Aorta (tissue), 4 donors: ENCODE results near the gene SAE1. TPM values are rescaled to one million over a fixed set of nuclear protein-coding genes. Genes with fewer than 3 reads are reported as not detected.

Experiments used
- microRNA-seq, 2 donors: library from miRNA; unstranded; fragments of <30 nt; microRNA quantifications; one replicate each; pipeline ENCODE4 v1.2.0, GENCODE V29; 2020
- polyA plus RNA-seq, 2 donors: library from polyadenylated mRNA; stranded (reverse); fragments of 200-250 nt; gene quantifications; one replicate each; pipeline ENCODE4 v1.2.3, GENCODE V29; 2013
- total RNA-seq, 2 donors: library from RNA; stranded (reverse); fragmentation: NEBNext Ultra II Directional; extraction: Animal tissue kit (Norgen Biotek cat#: 25700); gene quantifications; one replicate each; pipeline ENCODE4 v1.2.1, GENCODE V29; 2021
- donor health status: healthy with polysubstance abuse.
- donor health status: Bipolar disorder and iron deficiency.
- donor health status: DM: no; HTN: no; CAD: no.
- donor health status: DM: yes; HTN: yes; CAD: no.

Gene SAE1
- total and polyA plus RNA-seq, 4 donors, result 44.5 to 64.9 (median 54.3) TPM

Small RNAs within 50 kb of the gene (microRNA-seq; reads per million reads assigned to microRNA genes)
- 0 reads per million in 2 donors for gene MIR3190
- 0 reads per million in 2 donors for gene MIR3191

Other genes with a start within 250 kb of the SAE1 start
- 1 to 10 TPM; 1.0 to 9.8 TPM for gene NPAS1, start 111.0 kb upstream of the SAE1 start, total RNA-seq
- 10 to 100 TPM in 1 of 2 donors, 1 to 10 TPM in 1; 2.3 to 11.1 TPM for gene NPAS1, start 111.0 kb upstream of the SAE1 start, polyA plus RNA-seq
- 10 to 100 TPM; 20.6 to 25.6 TPM for gene TMEM160, start 82.2 kb upstream of the SAE1 start, total RNA-seq
- 10 to 100 TPM in 1 of 2 donors, 1 to 10 TPM in 1; 2.5 to 17.8 TPM for gene TMEM160, start 82.2 kb upstream of the SAE1 start, polyA plus RNA-seq
- gene ZC3H4, start 17.1 kb upstream of the SAE1 start, total RNA-seq, result 10 to 100 TPM; 33.9 to 34.6 TPM
- 10 to 100 TPM in 1 of 2 donors, 1 to 10 TPM in 1; 5.7 to 10.4 TPM for gene ZC3H4, start 17.1 kb upstream of the SAE1 start, polyA plus RNA-seq
- gene BBC3, start 100.4 kb downstream of the SAE1 start, total RNA-seq, result 1 to 10 TPM; 8.0 to 8.6 TPM
- gene BBC3, start 100.4 kb downstream of the SAE1 start, polyA plus RNA-seq, result 1 to 10 TPM; 6.1 TPM
- gene CCDC9, start 125.7 kb downstream of the SAE1 start, total RNA-seq, result 10 to 100 TPM; 43.4 to 43.8 TPM
- gene CCDC9, start 125.7 kb downstream of the SAE1 start, polyA plus RNA-seq, result 10 to 100 TPM; 20.7 to 35.8 TPM
- gene INAFM1, start 144.1 kb downstream of the SAE1 start, total RNA-seq, result 10 to 100 TPM; 26.2 to 48.0 TPM
- gene INAFM1, start 144.1 kb downstream of the SAE1 start, polyA plus RNA-seq, result 10 to 100 TPM in 1 of 2 donors, 1 to 10 TPM in 1; 5.4 to 81.7 TPM
- gene C5AR1, start 179.0 kb downstream of the SAE1 start, total RNA-seq, result 10 to 100 TPM; 38.7 to 52.7 TPM
- gene C5AR1, start 179.0 kb downstream of the SAE1 start, polyA plus RNA-seq, result 10 to 100 TPM in 1 of 2 donors, 1 to 10 TPM in 1; 7.9 to 12.5 TPM
- gene C5AR2, start 201.3 kb downstream of the SAE1 start, total RNA-seq, result 10 to 100 TPM in 1 of 2 donors, 1 to 10 TPM in 1; 8.0 to 13.6 TPM
- gene C5AR2, start 201.3 kb downstream of the SAE1 start, polyA plus RNA-seq, result under 1 TPM; 0.20 to 0.38 TPM
- 10 to 100 TPM in 1 of 2 donors, 1 to 10 TPM in 1; 8.9 to 14.6 TPM for gene DHX34, start 218.5 kb downstream of the SAE1 start, total RNA-seq
- gene DHX34, start 218.5 kb downstream of the SAE1 start, polyA plus RNA-seq, result 10 to 100 TPM in 1 of 2 donors, 1 to 10 TPM in 1; 1.5 to 10.3 TPM